RWPE2 (cell line): Measurements from ENCODE around the gene FAM151A.

Source experiments
- ATAC-seq: fragments of 200-7000 bp; cut with Tn5 transposase; 3 replicates; pipeline ENCODE4 v1.9.1; 2021; ENCODE audit warnings: low read depth
- DNase-seq: peaks from one replicate; pipeline ENCODE4 v3.0.0-alpha.2; 2020; ENCODE audit warnings: low spot score
- H3K27ac ChIP-seq: fragments of 450-650 bp; 2 replicates; pipeline ENCODE4 v1.5.1; 2017; ENCODE audit warnings: mild to moderate bottlenecking; ENCODE audit not compliant: poor library complexity, severe bottlenecking
- H3K27me3 ChIP-seq: fragments of 250-450 bp; sonication (Bioruptor Pico); 2 replicates; pipeline ENCODE4 v1.5.1; 2021; ENCODE audit warnings: mild to moderate bottlenecking, moderate library complexity; ENCODE audit not compliant: insufficient read depth, poor library complexity, severe bottlenecking
- H3K36me3 ChIP-seq: fragments of 250-450 bp; sonication (Bioruptor Pico); 2 replicates; pipeline ENCODE4 v1.5.1; 2020; ENCODE audit warnings: low read depth, mild to moderate bottlenecking, moderate library complexity
- H3K4me1 ChIP-seq: fragments of 250-450 bp; sonication (Bioruptor Pico); 2 replicates; pipeline ENCODE4 v1.5.1; 2021; ENCODE audit warnings: mild to moderate bottlenecking, moderate library complexity; ENCODE audit not compliant: insufficient read depth, poor library complexity, severe bottlenecking
- H3K4me3 ChIP-seq: fragments of 250-450 bp; sonication (Bioruptor Pico); 2 replicates; pipeline ENCODE4 v1.5.1; 2021; ENCODE audit warnings: mild to moderate bottlenecking, moderate library complexity; ENCODE audit not compliant: severe bottlenecking
- H3K9me3 ChIP-seq: fragments of 250-450 bp; sonication (Bioruptor Pico); 2 replicates; pipeline ENCODE4 v1.5.1; 2021; ENCODE audit warnings: mild to moderate bottlenecking, moderate library complexity; ENCODE audit not compliant: severe bottlenecking
- TF ChIP-seq, protein P1 (sequence below): fragments of 450-650 bp; IDR thresholded peaks from one replicate; pipeline ENCODE4 v1.5.1; 2017; ENCODE audit warnings: mild to moderate bottlenecking, moderate library complexity; ENCODE audit not compliant: poor library complexity, severe bottlenecking

The FAM151A gene

DNA sequence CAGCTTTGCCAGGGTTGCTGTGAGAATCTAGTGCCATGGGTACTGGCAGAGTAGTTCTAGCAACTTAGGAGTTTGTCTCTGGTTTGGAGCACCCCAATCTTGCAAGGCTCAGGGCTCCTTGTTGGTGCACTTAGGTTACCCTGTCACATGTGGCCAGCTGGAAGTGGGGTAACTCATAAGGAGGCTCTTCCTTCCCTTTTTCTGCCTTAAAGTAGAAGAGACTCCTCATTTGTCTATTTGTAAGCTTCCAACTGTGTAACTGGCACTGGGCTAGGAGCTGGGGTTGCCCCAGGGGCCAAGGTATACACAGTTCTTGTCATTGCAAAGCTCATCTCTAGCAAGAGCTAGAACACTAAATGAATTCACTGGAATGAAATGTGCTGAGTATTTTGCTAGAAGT is 28.8 kb upstream of the FAM151A start:
- no peak for ATAC-seq
- Histone ChIP-seq H3K4me3 (no peak overlapping the region), H3K27me3 (no peaks in the 10 kb centered on the region), H3K27ac (no peak overlapping the region), H3K9me3 (no peaks in the 10 kb centered on the region), H3K36me3 (no peaks in the 10 kb centered on the region), H3K4me1 (no peaks in the 10 kb centered on the region)
- TF ChIP-seq, protein P1, sequence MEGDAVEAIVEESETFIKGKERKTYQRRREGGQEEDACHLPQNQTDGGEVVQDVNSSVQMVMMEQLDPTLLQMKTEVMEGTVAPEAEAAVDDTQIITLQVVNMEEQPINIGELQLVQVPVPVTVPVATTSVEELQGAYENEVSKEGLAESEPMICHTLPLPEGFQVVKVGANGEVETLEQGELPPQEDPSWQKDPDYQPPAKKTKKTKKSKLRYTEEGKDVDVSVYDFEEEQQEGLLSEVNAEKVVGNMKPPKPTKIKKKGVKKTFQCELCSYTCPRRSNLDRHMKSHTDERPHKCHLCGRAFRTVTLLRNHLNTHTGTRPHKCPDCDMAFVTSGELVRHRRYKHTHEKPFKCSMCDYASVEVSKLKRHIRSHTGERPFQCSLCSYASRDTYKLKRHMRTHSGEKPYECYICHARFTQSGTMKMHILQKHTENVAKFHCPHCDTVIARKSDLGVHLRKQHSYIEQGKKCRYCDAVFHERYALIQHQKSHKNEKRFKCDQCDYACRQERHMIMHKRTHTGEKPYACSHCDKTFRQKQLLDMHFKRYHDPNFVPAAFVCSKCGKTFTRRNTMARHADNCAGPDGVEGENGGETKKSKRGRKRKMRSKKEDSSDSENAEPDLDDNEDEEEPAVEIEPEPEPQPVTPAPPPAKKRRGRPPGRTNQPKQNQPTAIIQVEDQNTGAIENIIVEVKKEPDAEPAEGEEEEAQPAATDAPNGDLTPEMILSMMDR = no peak
- DNase-seq = no peak

DNA sequence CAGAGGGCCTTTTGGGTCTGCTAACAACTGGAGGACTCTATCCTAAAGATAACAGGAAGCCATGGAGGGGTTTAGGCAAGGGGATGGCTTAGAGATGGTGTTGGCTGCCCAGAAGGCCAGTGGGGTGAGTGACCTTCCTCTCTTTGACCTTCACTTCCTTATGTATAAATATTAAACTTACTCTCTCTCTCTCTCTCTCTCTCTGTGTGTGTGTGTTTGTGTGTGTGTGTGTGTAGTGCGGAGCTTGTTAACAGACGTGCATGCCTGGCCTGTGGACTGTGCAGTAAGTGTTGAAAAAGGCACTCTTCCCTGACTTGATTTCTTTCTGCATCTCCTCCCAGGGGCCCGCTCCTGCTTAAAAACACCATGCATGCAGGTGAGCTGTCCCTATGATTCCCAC is 28.3 kb upstream of the FAM151A start:
- DNase-seq = no peak
- no peak for ATAC-seq
- TF ChIP-seq, protein P1 = no peak

DNA sequence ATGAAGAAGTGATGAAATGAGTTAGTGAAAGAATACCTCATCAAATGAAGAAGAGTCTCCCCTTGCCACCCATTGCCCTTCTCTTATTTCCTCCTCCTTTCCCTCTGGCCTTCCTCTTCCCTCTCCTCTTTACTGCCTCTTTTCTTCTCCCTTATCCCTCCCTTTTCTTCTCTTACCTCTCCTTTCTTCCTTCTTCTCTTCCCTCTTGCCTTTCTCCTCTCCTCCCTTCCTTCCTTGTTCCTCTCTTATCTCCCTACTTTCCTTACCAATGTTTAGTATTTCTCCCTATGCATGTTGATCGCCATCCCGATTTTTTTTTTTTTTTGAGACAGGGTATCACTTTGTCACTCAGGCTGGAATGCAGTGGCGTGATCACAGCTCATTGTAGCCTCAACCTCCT is 27.1 kb upstream of the FAM151A start:
- ATAC-seq (no peak), DNase-seq (no peak)
- Histone ChIP-seq H3K27me3 (no peaks in the 10 kb centered on the region), H3K9me3 (no peaks in the 10 kb centered on the region), H3K36me3 (no peaks in the 10 kb centered on the region), H3K4me1 (no peaks in the 10 kb centered on the region), H3K4me3 (no peak overlapping the region), H3K27ac (no peak overlapping the region)
- TF ChIP-seq, protein P1 = no peak

More for the DNA sequence above, 28.3 kb upstream of the FAM151A start:
- Histone ChIP-seq H3K4me1 (no peaks in the 10 kb centered on the region), H3K27ac (no peak overlapping the region), H3K36me3 (no peaks in the 10 kb centered on the region), H3K27me3 (no peaks in the 10 kb centered on the region), H3K9me3 (no peaks in the 10 kb centered on the region), H3K4me3 (no peak overlapping the region)

DNA sequence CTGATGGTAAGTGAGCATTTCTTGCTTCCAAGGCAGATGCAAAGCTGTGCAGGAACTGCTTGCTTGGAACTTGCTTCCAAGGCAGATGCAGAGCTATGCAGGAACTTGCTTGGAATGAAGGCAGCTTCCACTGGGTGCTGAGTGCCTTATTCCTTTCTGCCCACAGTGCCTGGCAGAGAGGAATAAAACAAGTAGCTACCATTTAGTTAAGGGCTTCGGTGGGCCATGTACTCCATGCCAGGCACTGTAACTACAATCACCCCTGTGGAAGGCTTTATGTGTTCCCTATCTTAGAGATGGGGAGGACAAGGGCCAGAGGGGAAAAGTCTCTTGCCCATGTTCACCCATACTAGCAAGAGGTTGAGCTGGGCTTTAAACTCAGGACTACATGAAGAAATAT is 26.6 kb upstream of the FAM151A start:
- H3K27ac ChIP-seq = no peak overlapping the region
- no peaks in the 10 kb centered on the region for H3K9me3 ChIP-seq
- DNase-seq (no peak), ATAC-seq (no peak)
- no peak overlapping the region for H3K4me3 ChIP-seq
- H3K36me3 ChIP-seq = no peaks in the 10 kb centered on the region
- no peaks in the 10 kb centered on the region for H3K4me1 ChIP-seq
- H3K27me3 ChIP-seq = no peaks in the 10 kb centered on the region
- TF ChIP-seq, protein P1 = no peak

DNA sequence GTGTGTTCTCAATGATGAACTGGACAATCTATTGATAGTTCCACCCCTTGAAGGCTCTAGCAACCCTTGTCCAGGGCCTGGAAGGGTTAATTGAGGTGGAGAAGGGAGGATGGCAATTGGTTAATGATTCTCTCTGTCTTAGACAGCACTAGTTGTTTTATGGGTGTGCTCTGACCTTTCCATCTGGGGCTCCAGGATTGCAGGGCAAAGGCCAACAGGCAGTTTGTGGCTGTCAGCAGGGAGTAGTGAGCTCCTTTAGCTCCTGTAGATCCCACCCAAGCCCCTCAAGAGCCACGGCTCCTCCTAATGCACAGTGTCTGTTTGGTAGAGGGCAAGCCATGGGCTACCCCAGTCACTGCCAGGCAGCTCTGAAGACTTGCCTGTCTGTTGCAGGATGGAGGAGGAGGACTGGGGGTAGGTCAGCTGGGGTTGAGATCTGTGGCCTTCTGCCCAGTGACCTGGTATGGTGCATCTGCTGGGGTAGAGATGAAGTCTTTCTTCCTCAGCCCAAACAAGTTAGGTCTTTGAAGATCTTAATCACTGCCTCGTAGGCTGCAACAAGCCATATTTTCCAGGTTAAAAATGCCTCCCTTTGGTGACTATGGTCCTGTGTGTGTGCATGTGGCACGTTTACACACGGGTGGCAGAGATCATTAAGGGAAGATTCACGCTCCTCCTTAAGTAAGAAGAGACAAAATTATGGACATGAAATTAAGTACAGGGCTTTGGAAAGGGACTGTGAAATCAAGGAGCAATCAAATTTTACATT is 26.0 kb upstream of the FAM151A start:
- no peak overlapping the region for H3K4me3 ChIP-seq
- peaks cover 1% of the 10 kb centered on the region for H3K9me3 ChIP-seq
- H3K27ac ChIP-seq = no peak overlapping the region
- TF ChIP-seq, protein P1 = no peak
- H3K4me1 ChIP-seq = no peaks in the 10 kb centered on the region
- no peak for DNase-seq
- ATAC-seq = no peak
- no peaks in the 10 kb centered on the region for H3K27me3 ChIP-seq
- H3K36me3 ChIP-seq = no peaks in the 10 kb centered on the region
